NCI-H2107 treated with DMSO at 0.1 percent for 48 hours (cell line): ENCODE measurements around the gene CEP164.

ENCODE experiments used
- DNase-seq: peaks from one replicate; lab custom pipeline; 2025; ENCODE audit not compliant: unreplicated experiment; lab: John Stamatoyannopoulos, UW

CEP164 gene

GRCh38 chr11:117327567-117328374 lies at the start of gene CEP164:
CEP164 (plus strand) TSS chr11:117327854; CDS start chr11:117338587, 10,733 bp downstream.
- peak; percentile 79 for DNase-seq

- no peak for DNase-seq
Observed at GRCh38 chr11:117278347-117278746, 49.3 kb upstream of the CEP164 start.

- no peak for DNase-seq
Observed at GRCh38 chr11:117279711-117280376, 47.8 kb upstream of the CEP164 start.

GRCh38 chr11:117281159-117281558 lies 46.5 kb upstream of the CEP164 start:
- no peak for DNase-seq

- no peak for DNase-seq
Observed at GRCh38 chr11:117281869-117282268, 45.8 kb upstream of the CEP164 start.

GRCh38 chr11:117282956-117283355 lies 44.7 kb upstream of the CEP164 start:
- no peak for DNase-seq

- no peak for DNase-seq
Observed at GRCh38 chr11:117284053-117284452, 43.6 kb upstream of the CEP164 start.

GRCh38 chr11:117286588-117286987 lies 41.1 kb upstream of the CEP164 start:
- no peak for DNase-seq

GRCh38 chr11:117287668-117288067 lies 40.0 kb upstream of the CEP164 start:
- no peak for DNase-seq

- no peak for DNase-seq
Observed at GRCh38 chr11:117289795-117290194, 37.9 kb upstream of the CEP164 start.

GRCh38 chr11:117290809-117291396 lies 36.8 kb upstream of the CEP164 start, which contains the start of gene BACE1-AS:
BACE1-AS (plus strand) TSS chr11:117291346.
- DNase-seq, result no peak

- no peak for DNase-seq
Observed at GRCh38 chr11:117292616-117293015, 35.0 kb upstream of the CEP164 start.

- DNase-seq, result no peak
Observed at GRCh38 chr11:117295438-117296137, 32.1 kb upstream of the CEP164 start.

- no peak for DNase-seq
Observed at GRCh38 chr11:117296881-117297280, 30.8 kb upstream of the CEP164 start.

- no peak for DNase-seq
Observed at GRCh38 chr11:117298195-117298594, 29.5 kb upstream of the CEP164 start.

- no peak for DNase-seq
Observed at GRCh38 chr11:117299351-117300282, 28.0 kb upstream of the CEP164 start.

GRCh38 chr11:117300283-117300663 lies 27.4 kb upstream of the CEP164 start:
- DNase-seq, result no peak

- DNase-seq, result no peak
Observed at GRCh38 chr11:117300773-117301172, 26.9 kb upstream of the CEP164 start.

GRCh38 chr11:117302228-117302627 lies 25.4 kb upstream of the CEP164 start:
- no peak for DNase-seq

GRCh38 chr11:117303101-117303500 lies 24.6 kb upstream of the CEP164 start:
- peak; percentile 56 for DNase-seq
